Brain pericyte (primary cell): Measurements from ENCODE around the gene CACNA1D.

ENCODE experiments used
- DNase-seq: peaks from one replicate; pipeline ENCODE4 v3.0.0-alpha.2; 2012; ENCODE audit warnings: low read depth, low spot score

Gene CACNA1D

DNA sequence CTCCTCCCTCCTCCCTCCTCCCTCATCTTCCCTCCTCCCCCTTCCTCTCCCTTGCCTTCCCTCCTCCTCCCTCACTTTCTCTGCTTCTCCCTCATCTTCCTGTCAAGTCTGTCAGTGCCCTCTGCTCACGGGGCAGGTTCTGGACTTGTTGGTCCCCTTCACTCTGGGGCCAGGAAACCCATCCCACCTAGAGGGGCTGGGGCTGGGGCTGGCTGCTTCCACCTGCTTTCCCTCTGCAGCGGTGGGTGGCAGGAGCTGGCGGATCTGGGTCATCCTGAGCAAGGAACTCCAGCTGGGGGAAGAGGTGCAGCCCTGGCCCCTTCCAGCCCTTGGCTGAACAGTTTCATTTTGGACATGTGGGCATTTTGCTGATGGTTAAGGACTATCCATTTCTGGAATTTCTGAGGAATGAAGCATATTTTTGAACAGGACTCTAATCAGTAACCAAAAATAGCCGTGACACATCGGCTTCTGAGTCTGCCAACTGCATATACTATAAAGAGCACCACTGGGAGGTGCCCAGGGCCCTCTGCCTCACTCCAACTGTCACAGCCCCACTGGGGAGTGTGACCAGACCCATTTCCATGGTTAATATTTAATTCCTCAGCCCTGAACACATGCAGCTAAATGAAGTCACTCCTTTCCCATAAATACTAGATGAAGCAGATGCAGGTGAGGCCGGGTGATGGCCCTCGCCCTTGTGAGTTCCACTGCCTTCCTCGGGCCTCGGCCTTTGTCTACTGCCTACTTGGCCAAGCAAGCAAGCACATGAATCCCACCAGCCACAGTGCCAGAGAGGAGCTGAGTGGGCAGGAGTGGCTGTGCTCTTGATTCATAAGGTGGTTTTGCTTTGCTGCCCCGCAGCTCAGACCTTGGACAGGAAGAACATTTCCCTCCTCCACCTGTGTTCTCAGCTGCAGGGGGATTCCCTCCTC, 312.0 kb downstream of the CACNA1D start:
- DNase-seq = no peak

GRCh38 chr3:53807117-53807810, 312.9 kb downstream of the CACNA1D start:
- no peak for DNase-seq

GRCh38 chr3:53808496-53808895, 314.1 kb downstream of the CACNA1D start:
- no peak for DNase-seq

DNA sequence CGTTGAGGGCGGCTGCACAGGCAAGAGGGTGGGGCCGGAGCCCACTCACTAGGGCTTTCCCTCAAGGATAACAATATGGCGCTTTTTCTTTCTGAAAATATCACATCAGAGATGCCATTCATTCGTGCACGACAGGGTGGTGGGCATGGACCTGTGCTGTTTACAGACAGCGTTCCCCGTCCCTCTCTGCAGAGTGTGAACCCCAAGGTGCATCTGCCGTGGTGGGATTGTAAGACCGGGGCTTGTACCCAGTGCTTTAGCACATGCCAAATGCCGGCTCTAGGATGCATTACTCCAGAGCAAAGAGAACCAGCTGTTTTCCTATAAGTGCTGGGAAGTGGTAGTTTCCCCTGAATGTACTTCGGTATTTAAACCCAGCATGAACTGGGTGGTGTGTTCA, 314.9 kb downstream of the CACNA1D start:
- DNase-seq = no peak

DNA sequence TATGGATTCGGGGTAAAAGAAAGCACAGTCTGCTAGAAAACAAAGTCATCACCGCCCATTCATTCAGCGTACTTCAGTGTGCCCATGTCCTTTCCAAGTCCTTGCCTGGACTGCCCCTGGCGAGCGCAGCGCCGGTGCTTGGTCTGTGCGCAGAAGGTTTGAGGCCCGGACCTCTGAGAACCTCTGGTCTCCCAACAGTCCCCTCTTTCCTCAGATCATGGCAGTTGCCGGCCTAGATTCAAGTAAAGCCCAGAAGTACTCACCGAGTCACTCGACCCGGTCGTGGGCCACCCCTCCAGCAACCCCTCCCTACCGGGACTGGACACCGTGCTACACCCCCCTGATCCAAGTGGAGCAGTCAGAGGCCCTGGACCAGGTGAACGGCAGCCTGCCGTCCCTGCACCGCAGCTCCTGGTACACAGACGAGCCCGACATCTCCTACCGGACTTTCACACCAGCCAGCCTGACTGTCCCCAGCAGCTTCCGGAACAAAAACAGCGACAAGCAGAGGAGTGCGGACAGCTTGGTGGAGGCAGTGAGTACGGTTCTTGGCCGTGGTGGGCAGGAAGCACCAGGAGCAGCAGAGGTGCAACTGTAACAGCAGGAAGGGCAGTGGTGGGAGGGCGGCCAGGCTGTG, 315.5 kb downstream of the CACNA1D start:
- DNase-seq = no peak

GRCh38 chr3:53811143-53811927, 316.9 kb downstream of the CACNA1D start:
- DNase-seq = no peak

DNA sequence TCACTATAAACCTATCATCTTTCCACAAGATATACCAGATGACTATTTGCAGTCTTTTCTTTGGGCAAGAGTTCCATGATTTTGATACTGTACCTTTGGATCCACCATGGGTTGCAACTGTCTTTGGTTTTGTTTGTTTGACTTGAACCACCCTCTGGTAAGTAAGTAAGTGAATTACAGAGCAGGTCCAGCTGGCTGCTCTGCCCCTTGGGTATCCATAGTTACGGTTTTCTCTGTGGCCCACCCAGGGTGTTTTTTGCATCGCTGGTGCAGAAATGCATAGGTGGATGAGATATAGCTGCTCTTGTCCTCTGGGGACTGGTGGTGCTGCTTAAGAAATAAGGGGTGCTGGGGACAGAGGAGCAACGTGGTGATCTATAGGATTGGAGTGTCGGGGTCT, 318.0 kb downstream of the CACNA1D start:
- no peak for DNase-seq

DNA sequence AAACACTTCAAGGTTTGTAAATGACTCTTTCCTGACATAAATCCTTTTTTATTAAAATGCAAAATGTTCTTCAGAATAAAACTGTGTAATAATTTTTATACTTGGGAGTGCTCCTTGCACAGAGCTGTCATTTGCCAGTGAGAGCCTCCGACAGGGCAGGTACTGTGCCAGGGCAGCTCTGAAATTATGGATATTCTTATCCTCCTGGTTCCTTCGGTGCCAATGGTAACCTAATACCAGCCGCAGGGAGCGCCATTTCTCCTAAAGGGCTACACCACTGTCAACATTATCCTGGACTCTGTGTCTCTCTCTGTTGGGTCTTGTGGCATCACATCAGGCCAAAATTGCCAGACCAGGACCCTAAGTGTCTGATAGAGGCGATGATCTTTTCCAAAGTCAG, 318.8 kb downstream of the CACNA1D start:
- no peak for DNase-seq

DNA sequence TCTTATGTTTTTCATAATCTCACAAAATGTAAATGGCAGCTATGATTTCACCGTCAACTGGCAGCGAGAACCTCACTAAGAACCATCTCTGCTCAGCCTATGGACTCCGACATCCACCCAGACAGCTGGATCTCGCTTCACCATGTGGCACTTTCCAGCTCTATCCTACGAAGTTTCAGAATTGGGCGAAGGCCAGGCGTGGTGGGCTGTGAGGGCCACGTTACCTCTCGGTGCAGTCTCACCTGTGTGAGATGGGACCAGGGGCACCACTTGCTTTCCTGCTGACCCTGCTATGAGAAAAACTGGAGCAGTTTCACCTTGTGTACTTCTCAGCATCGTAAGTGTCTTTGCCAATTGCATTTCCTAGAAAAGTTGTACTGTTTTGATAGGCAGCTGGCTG, 319.5 kb downstream of the CACNA1D start:
- no peak for DNase-seq

DNA sequence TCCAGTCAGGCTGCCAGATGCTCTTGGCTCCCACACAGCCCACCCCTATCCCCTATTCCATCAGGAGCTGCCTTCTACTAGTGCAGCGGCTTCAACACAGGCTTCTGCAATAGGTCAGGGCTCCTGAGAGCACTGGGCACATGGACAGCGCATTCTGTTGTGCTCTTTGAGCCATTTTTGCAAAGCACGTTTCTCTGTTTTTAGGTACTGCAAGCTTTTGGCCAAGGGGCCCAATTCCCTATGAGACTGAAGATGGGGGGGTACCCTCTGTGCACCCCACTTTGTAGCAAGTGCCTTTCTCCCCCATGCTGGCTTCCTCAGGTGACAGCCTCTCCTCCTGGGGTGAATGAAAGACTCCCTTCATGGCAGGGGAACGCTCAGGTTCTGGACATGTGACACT, 320.7 kb downstream of the CACNA1D start:
- DNase-seq = no peak

DNA sequence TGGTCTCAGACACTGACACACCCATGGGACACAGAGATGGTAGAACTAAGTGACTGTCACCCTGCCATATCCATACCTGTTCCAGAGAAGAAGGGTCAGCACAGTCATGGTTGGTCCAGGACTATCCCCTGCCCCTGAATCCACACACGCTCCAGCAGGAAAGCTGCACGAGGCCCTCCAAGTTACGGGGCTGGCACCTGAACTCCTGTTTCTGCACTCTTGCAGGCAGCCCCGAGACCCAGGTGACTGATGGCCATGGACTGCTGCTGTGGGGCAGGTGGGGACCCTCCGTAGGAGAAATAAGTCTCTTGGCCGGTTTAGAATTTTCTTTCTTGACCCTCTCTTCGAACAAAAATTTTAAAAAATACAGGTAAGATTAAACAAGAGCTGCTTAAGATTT, 321.2 kb downstream of the CACNA1D start:
- no peak for DNase-seq

DNA sequence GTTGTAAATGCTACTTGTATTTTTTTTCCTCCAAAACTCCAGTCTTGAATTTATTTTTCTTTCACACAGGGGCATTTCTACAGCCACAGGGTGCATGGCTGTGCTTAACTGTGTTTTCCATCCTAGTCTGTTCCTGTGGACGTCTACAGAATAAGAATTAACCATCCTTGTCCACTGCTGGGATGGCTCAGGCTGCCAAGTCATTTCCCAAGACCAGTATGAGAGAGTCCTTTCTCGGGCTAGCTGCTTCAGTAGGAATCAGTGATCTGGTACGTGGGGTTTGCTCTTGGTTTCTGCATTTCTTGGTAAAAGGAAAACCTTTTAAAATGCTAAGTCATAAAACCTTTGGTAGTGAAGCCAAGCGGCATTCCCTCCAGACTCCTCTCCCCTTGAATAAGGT, 322.0 kb downstream of the CACNA1D start:
- DNase-seq = no peak

DNA sequence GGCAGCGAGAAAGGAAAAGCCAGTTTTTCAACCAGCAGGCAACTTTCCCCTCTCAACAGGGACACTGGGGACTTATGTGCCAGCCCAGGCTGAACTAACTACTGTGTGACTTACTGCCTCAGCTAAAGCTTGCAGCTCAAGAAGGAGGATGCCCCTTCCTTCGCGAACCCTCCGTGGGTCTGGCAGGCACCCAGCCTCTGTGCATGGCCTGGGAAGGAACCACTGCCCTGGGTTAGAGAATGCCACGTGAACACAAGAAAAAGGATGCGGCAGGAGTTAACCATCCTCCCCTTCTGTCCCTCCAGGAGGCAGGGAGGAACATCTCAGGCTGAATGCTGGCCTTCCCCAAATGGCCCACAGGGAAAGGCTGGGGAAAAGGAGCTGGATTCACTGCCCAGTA, 322.8 kb downstream of the CACNA1D start:
- no peak for DNase-seq

GRCh38 chr3:53817809-53818208, 323.4 kb downstream of the CACNA1D start:
- DNase-seq = no peak

DNA sequence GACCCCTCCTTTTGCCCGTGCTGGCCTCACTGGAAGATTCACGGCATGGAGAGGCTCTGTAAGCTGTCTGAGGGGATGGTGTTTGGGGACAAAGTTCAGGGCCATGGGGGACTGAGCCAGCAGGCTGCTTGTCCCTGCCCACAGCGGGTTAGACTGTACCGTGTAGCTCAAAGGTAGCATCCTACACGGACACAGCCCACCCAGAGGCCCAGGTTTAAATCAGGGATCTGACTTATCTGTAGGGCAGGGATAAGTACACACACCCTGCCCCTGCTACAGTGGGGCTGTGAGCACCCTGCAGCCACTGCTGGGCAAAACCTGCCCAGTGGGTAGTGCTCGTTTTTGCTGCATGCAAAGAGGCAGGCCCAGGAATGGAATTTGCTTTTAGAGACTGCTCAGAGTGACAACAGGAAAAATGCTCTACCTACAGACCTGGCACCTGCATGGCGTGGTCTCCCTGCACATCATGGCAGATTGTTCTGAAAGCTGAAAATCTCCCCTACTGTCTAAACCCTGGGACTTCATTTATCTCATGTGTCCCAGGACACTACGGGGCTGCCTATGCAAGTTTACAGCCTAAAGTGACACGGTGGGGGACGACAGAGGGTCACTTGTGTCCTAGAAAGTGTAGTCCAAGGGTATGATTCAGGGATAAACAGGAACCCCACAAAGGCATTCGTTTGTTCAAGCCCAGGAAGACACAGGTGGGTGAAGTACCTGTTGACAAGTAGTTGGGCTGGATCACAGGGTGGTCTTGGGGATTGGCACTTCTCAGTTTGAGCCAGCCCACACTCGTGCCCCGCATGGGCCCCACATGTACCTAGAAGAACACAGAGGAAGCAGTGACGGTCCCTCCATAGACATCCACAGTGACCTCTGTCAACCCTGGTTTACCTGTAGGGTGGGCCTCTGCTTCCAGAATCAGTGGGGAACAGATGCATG, 324.1 kb downstream of the CACNA1D start:
- no peak for DNase-seq

- no peak for DNase-seq
Measured at GRCh38 chr3:53819163-53819868, 324.9 kb downstream of the CACNA1D start.

GRCh38 chr3:53820084-53820483, 325.7 kb downstream of the CACNA1D start:
- DNase-seq = no peak

DNA sequence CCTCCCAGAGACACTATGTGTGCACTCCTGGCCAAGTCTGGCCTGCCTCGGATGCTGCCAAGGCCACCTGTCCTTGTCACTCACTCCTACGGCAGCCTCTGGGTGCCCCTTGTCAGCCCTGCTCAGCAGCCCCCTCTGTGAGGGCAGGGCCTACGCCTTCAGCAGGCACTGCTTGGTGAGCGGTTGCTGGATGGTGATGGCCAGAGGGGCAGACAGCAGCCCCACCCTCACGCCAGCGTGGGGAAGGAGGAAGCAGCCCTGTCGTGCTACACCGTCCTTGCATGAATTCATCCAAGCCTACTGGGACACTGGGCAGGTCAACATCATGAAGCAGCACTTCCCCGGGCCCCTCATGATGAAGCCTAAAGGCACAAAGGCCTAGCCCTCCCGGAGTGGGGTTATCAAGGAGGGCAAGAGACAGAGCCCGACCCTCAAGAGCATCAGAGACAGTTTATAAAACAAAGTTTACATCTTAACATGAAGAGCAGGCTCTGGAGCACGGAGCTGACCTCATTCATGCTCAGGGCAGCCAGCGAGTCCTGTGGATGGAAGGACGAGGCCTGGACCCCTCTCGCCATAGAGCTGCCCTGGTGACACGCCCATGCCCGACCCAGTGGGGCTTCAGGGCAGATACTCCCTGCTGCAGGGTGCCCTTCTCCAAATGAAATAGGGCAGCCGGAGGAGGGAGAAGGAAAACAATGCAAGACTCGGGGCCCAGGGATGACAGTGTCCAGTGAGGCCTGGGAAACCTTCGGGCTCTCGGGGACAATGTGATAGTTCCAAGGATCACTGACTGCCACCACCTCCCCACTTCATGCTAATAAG, 326.6 kb downstream of the CACNA1D start:
- no peak for DNase-seq

GRCh38 chr3:53821631-53822121, 327.3 kb downstream of the CACNA1D start:
- DNase-seq = no peak
